K562 (cell line): ENCODE results near the gene IL23A. TPM values are rescaled to one million over a fixed set of nuclear protein-coding genes. Genes with fewer than 3 reads are reported as not detected.

ENCODE experiments used
- ATF7 ChIP-seq: fragments of 450-650 bp; IDR thresholded peaks from 2 replicates; pipeline ENCODE4 v1.7.1; 2014; ENCODE audit warnings: mild to moderate bottlenecking, moderate library complexity
- BRCA1 ChIP-seq, 2 experiments: fragments of 450-650 bp in 1 of 2; sonication (generic) in 1 of 2; formaldehyde crosslinking in 1 of 2; IDR thresholded peaks; 2 replicates each; pipeline versions ENCODE4 v1.5.0 to v1.6.1; 2017 to 2020; ENCODE audit warnings: mild to moderate bottlenecking in 1 of 2, missing genetic modification reagents in 1 of 2
- CLOCK ChIP-seq: fragments of 250-450 bp; sonication (Bioruptor Pico); IDR thresholded peaks from 2 replicates; pipeline ENCODE4 v1.4.0; 2020; ENCODE audit warnings: mild to moderate bottlenecking, moderate library complexity, borderline replicate concordance
- DACH1 ChIP-seq: fragments of 450-650 bp; IDR thresholded peaks from 2 replicates; pipeline ENCODE4 v1.6.1; 2018; ENCODE audit not compliant: partially characterized antibody
- FOXJ3 ChIP-seq: sonication (generic); formaldehyde crosslinking; IDR thresholded peaks from 2 replicates; pipeline ENCODE4 v1.4.0; 2020; ENCODE audit warnings: mild to moderate bottlenecking, missing genetic modification reagents
- IRF2 ChIP-seq: sonication (generic); formaldehyde crosslinking; IDR thresholded peaks from 2 replicates; pipeline ENCODE4 v1.8.1; 2022; ENCODE audit warnings: mild to moderate bottlenecking, missing genetic modification reagents
- MBD2 ChIP-seq: sonication (generic); IDR thresholded peaks from 2 replicates; pipeline ENCODE4 v1.6.1; 2016; ENCODE audit warnings: low read depth, borderline replicate concordance
- PHF20 ChIP-seq: fragments of 450-650 bp; IDR thresholded peaks from 2 replicates; pipeline ENCODE4 v1.6.1; 2018; ENCODE audit not compliant: partially characterized antibody
- POLR2G ChIP-seq: fragments of 200-400 bp; formaldehyde crosslinking; IDR thresholded peaks from 2 replicates; pipeline ENCODE4 v1.6.1; 2017; ENCODE audit warnings: low read depth, mild to moderate bottlenecking, antibody characterized with exemption, low read length, moderate library complexity
- SREBF2 ChIP-seq: sonication (generic); formaldehyde crosslinking; IDR thresholded peaks from 2 replicates; pipeline ENCODE4 v1.4.0; 2020; ENCODE audit warnings: mild to moderate bottlenecking, missing genetic modification reagents
- STAT5A ChIP-seq: IDR thresholded peaks from 2 replicates; pipeline ENCODE4 v1.6.1; 2012; ENCODE audit warnings: low read length, inconsistent platforms, borderline replicate concordance
- ZBTB43 ChIP-seq: sonication (generic); formaldehyde crosslinking; IDR thresholded peaks from 2 replicates; pipeline ENCODE4 v1.8.0; 2023; ENCODE audit warnings: mild to moderate bottlenecking, missing genetic modification reagents
- ZNF239 ChIP-seq: fragments of 250-450 bp; sonication (Bioruptor Pico); IDR thresholded peaks from 2 replicates; pipeline ENCODE4 v1.4.0; 2020; ENCODE audit warnings: mild to moderate bottlenecking
- ZNF274 ChIP-seq: IDR thresholded peaks from 2 replicates; pipeline ENCODE4 v1.6.1; 2011; ENCODE audit warnings: low read depth, mild to moderate bottlenecking, low read length, moderate library complexity, borderline replicate concordance
- polyA plus RNA-seq, 8 experiments: library from polyadenylated mRNA; depleted of rRNA in 4 of 8; stranded (reverse) in 5 of 8; unstranded in 3 of 8; fragments of >200 nt; fragmentation: Nextera tagmentation in 2 of 8; fragmentation: Illumina TruSeq in 1 of 8; extraction: Ambion mirVana in 2 of 8; extraction: Trizol in 1 of 8; gene quantifications; 2 replicates each; pipeline versions ENCODE4 v1.2.1 to v1.2.3, GENCODE V29; 2011 to 2014; ENCODE audit warnings: inconsistent platforms in 1 of 8, missing spikeins in 1 of 8
- total RNA-seq, 7 experiments: library from RNA; depleted of rRNA in 6 of 7; stranded (reverse); fragments of >200 nt in 6 of 7; fragmentation: Illumina TruSeq in 2 of 7; extraction: Trizol in 2 of 7; gene quantifications; 2 replicates each; pipeline versions ENCODE4 v1.2.1 to v1.2.3, GENCODE V29; 2011 to 2021; ENCODE audit warnings: low replicate concordance in 1 of 7

IL23A gene
- total and polyA plus RNA-seq, 9 of the 15 experiments (the other 6 are each of a cell fraction or from before 2014, with no cell fraction given): 4.4 to 37.2 (median 9.6) TPM

GRCh38 chr12:56333679-56334489 is 4.8 kb upstream of the IL23A start, which contains the start of gene PAN2 (continued):
- TF ChIP-seq FOXJ3 (CRISPR knock-in tag) (no peak), ATF7 (peak; percentile 96), BRCA1 (IDR thresholded peaks at IDR 0.05) (no peak), BRCA1 (CRISPR knock-in tag; IDR thresholded peaks at IDR 0.05) (no peak), PHF20 (peak; percentile 30), ZBTB43 (no peak), MBD2 (peak; percentile 98), POLR2G (peak; percentile 94), CLOCK (CRISPR knock-in tag) (no peak), DACH1 (no peak), IRF2 (CRISPR knock-in tag) (no peak), STAT5A (peak; percentile 16; the same call in 1 of the 2 replicates), ZNF239 (CRISPR knock-in tag) (no peak; the same call in 1 of the 2 replicates), ZNF274 (no peak), SREBF2 (CRISPR knock-in tag) (no peak)
- TF ChIP-seq, all 486 proteins: peak for 183
